NT2/D1 (cell line): Measurements from ENCODE around the gene MRPS23.

ENCODE experiments used
- YY1 ChIP-seq: IDR thresholded peaks from 2 replicates; pipeline ENCODE4 v1.6.1; 2011; ENCODE audit not compliant: insufficient read length, insufficient read depth
- ZNF274 ChIP-seq: IDR thresholded peaks from 2 replicates; pipeline ENCODE4 v1.6.1; 2011; ENCODE audit warnings: mild to moderate bottlenecking, low read depth, low read length

GRCh38 chr17:57866723-57867122 is 16.9 kb upstream of the MRPS23 start:
- TF ChIP-seq ZNF274, result no peak
- no peak for TF ChIP-seq YY1
